RWPE1 (cell line): ENCODE results near the gene PDE6D.
A peak's percentile ranks its signal among the peaks of the same experiment; 100 is the strongest.

ENCODE experiments used
- CTCF ChIA-PET: fragments of 350-600 bp; sonication (Branson Sonifier 250); formaldehyde crosslinking; extraction: SDS; loops from one replicate; lab custom pipeline; 2021; lab: Yijun Ruan, JAX
- POLR2A ChIA-PET: fragments of 400-600 bp; formaldehyde crosslinking; extraction: SDS; loops from one replicate; lab custom pipeline; 2020; ENCODE audit warnings: antibody characterized with exemption; ENCODE audit not compliant: low non-redundant PET; lab: Yijun Ruan, JAX
- DNase-seq: peaks from one replicate; pipeline ENCODE4 v3.0.0; 2012; ENCODE audit warnings: low spot score
- H3K27ac ChIP-seq: fragments of 450-650 bp; 2 replicates; pipeline ENCODE4 v1.5.1; 2017
- CTCF ChIP-seq: fragments of 450-650 bp; conservative IDR thresholded peaks from 2 replicates; pipeline ENCODE4 v1.5.1; 2017; ENCODE audit warnings: low read depth, mild to moderate bottlenecking

PDE6D gene

DNA sequence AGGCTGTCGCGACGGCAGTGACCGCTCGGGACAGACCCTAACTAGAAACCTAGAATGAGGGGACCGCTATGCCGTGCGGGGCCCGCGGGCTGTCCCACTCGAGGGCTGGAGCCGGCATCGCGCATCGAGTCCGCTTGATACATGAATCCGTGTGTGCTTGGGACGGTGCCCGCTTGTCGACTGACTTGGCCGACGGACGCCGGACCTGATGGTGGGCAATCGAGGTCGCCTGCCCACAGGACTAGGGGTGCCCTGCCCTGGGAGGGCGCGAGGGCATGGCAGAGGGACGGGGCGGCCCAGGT lies 73.5 kb downstream of the PDE6D start:
- no peak for TF ChIP-seq CTCF
- no peak for DNase-seq
- POLR2A ChIA-PET = interaction anchor here (1.3 kb wide), 1 partner anchor 27 kb away, joined by 5 read pairs; no protein-coding TSS in a partner anchor
- CTCF ChIA-PET = interaction anchor here (0.6 to 1.3 kb wide), 4 partner anchors 13 to 188 kb away, joined by 3 to 4 read pairs (median 3); no protein-coding TSS in a partner anchor
- H3K27ac ChIP-seq = peak overlapping the region; percentile 99

GRCh38 chr2:231706731-231707624 lies 74.1 kb downstream of the PDE6D start:
- DNase-seq = peak; percentile 97
- CTCF ChIA-PET = interaction anchor here (0.5 to 1.3 kb wide), 7 partner anchors 14 to 555 kb away, joined by 3 to 5 read pairs (median 4); no protein-coding TSS in a partner anchor
- peak overlapping the region; percentile 99 for H3K27ac ChIP-seq
- TF ChIP-seq CTCF = peak; percentile 92
- POLR2A ChIA-PET = interaction anchor here (0.6 kb wide), 1 partner anchor 16 kb away, joined by 9 read pairs; no protein-coding TSS in a partner anchor

- peak overlapping the region; percentile 97 for H3K27ac ChIP-seq
- TF ChIP-seq CTCF = no peak
- ChIA-PET POLR2A (interaction anchor here (0.7 kb wide), 1 partner anchor 49 kb away, joined by 3 read pairs; no protein-coding TSS in a partner anchor), CTCF (interaction anchor here (1.1 kb wide), 1 partner anchor 10 kb away, joined by 5 read pairs; no protein-coding TSS in a partner anchor)
- DNase-seq = no peak
These were observed 77.1 kb downstream of the PDE6D start for GRCh38 chr2:231704017-231704416.

DNA sequence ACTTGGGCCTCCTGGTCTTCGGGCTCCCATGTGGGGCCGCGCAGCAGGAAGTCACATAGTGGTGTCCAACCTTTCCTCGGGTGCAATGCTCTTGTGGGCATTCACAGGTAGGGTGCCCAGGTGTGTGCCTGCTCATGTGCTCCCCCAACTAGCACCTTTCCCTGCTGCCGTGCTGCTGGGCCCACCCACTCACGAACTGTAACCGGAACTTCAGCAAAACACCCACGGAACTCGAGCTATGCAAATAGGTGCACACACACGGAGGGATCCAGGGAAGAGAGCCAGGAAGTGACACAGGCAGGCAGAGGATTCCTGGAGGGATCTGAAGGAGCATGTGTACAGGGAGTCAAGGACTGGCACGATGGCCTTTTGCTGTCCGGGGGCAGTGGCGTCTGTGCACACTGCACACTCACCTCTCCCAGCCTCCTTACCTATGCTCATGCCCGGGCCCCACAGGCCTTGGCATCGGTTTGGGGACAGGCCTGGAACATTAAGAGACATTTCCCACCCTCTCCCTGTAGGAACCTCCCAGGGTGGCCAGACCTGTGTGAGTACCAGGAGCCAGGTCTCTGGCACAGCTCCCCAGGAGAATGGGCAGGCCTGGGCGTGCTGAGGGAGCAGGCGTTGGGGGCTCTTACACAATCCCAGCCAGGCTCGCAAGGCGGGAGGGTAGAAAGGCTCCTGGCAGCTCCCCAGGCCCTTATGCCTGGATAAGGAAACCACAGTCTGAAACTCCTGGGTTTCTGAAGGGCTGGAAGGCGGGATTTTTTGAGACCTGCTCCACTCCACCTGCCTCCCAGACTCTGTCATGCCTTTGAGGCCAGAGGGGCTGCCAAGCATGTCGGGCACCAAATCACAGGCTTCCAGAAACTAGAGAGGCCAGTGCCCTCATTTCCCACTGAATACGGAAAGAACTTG lies 79.4 kb downstream of the PDE6D start:
- H3K27ac ChIP-seq = peak overlapping the region; percentile 97
- POLR2A ChIA-PET = interaction anchor here (1.6 kb wide), 1 partner anchor 12 kb away, joined by 8 read pairs; no protein-coding TSS in a partner anchor
- CTCF ChIA-PET = interaction anchor here (0.7 to 1.6 kb wide), 3 partner anchors 24 to 474 kb away, joined by 3 to 6 read pairs (median 3); no protein-coding TSS in a partner anchor
- TF ChIP-seq CTCF = no peak
- peak; percentile 92 for DNase-seq

DNA sequence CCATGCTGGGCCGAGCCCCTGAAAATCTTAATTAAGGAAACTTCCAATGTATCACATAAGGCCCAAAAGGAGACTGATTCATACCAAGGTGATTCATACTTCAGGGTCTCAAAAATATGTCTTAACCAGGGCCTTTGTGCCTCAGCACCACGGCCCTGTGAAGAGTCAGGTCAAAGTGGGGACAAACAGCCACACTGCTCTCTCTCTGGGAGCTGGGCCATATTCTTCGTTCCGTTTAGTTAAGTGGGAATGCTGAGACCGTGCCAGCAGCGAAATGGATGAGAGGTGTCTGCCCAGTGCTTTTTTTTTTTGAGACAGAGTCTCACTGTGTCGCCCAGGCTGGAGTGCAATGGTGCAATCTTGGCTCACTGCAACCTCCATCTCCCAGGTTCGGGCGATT lies 82.1 kb downstream of the PDE6D start:
- no peak for TF ChIP-seq CTCF
- no peak for DNase-seq
- peak overlapping the region; percentile 97; the same call in 1 of the 2 replicates for H3K27ac ChIP-seq
- ChIA-PET CTCF (interaction anchor here (0.7 to 1.2 kb wide), 2 partner anchors 16 to 22 kb away, joined by 3 read pairs; no protein-coding TSS in a partner anchor), POLR2A (interaction anchor here (0.9 kb wide), 1 partner anchor 8 kb away, joined by 3 read pairs; no protein-coding TSS in a partner anchor)
